HG02678 (cell line): ENCODE measurements around the gene CAPN15.

Experiments used
- ATAC-seq: cut with Tn5 transposase; IDR thresholded peaks from one replicate; pipeline ENCODE4 v1.9.1; 2021; ENCODE audit warnings: mild to moderate bottlenecking, moderate library complexity; ENCODE audit not compliant: unreplicated experiment

The CAPN15 gene

DNA sequence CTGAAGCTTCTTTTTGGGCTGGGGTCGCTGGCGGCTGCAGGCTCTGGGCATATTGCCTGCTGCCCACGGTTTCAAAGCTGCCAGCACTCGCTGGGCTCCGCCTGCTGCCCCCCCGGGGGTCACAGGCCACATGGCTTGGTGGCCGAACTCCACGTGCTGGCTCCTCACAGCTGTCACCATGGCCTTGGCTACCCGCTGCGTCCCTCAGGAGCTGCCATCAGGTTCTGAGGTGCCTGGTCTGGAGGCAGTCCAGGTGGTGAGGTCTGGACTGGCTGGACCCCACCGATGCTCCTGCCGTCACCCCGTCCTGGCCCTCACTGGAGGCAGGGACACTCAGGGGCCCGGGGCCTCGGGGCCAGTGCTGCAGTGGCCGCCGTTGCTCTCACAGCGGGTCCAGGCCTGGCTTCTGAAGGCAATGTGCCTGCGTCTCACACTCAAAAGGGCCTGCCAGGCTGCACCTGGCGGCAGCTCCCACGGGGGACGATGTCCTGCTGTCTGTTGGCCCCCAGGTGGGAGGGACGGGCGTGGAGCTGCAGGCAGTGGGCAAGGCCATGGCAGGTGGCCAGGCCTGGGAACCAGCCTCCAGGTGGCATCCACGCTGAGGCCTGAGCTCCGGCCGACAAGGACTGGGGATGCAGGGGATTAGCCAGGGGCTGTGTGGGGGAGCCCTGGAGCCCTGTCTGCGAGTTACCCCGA is 13.3 kb downstream of the CAPN15 start:
- ATAC-seq: no peak

DNA sequence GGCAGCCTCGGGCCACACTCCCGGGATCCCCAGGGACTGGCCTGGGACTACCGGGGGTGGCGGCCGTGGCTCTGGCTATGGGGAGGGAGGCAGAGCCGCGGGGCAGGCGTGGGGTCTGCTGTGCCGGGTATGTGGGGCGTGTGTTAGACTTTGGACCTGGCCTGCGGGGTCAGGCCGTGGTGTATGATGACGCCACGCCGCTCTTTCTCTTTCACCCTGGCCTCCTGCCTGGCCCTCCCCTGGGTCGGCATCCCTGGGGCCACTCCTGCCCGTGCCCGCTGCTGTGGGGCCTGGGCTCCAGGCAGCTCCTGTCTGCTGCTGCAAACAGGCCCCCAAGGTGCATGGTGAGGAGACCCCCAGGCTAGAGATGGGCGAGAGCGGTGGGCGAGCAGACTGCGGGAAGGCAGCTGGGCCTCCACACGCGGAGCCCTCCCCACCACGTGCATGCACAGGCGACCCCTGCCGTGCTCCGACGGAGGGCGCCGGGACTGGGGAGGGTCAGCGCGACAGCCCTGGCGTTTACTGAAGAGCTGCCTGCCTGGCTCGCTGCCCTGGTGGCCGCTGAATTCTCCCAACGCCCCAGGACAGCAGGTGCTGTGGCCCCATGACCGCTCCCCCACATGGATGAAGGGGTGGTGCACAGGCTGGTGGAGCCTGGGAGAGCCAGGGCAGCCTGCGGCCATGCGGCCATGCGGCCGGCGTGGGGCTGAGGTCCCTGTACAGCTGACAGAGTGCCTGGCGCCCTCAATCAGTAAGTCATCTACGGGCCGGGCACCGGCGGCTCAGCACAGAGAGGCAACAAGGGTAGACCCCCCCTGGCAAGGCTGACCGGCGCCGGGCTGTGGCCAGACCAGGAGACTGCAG is 16.0 kb downstream of the CAPN15 start:
- no peak for ATAC-seq

DNA sequence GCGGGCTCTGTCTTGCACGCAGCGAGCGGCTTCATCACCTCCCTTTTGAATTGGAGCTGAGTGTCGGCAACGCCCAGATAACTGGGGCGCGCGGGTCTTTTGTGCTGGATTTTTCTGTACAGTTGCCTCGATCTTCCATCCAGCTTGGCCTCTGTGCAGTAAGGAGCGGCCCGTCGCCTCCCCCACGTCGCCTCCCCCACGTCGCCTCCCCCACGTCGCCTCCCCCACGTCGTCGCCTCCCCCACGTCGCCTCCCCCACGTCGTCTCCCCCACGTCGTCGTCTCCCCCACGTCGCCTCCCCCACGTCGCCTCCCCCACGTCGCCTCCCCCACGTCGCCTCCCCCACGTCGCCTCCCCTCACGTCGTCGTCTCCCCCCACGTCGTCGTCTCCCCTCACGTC is 17.0 kb downstream of the CAPN15 start:
- no peak for ATAC-seq

DNA sequence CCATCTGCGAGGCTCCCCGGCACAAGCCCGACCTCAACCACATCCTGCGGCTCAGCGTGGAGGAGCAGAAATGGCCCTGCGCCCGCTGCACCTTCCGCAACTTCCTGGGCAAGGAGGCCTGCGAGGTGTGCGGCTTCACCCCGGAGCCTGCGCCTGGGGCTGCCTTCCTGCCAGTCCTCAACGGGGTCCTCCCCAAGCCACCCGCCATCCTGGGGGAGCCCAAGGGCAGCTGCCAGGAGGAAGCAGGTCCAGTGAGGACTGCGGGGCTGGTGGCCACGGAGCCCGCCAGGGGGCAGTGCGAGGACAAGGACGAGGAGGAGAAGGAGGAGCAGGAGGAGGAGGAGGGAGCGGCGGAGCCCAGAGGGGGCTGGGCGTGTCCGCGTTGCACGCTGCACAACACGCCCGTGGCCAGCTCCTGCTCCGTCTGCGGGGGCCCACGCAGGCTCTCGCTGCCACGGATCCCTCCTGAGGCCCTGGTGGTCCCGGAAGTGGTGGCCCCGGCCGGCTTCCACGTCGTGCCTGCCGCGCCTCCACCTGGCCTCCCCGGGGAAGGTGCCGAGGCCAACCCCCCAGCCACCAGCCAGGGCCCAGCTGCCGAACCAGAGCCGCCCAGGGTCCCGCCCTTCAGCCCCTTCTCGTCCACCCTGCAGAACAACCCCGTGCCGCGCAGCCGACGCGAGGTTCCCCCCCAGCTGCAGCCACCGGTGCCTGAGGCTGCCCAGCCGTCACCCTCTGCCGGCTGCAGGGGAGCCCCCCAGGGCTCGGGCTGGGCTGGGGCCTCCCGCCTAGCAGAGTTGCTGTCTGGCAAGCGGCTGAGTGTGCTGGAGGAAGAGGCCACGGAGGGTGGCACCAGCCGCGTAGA is 19.6 kb downstream of the CAPN15 start:
- no peak for ATAC-seq

DNA sequence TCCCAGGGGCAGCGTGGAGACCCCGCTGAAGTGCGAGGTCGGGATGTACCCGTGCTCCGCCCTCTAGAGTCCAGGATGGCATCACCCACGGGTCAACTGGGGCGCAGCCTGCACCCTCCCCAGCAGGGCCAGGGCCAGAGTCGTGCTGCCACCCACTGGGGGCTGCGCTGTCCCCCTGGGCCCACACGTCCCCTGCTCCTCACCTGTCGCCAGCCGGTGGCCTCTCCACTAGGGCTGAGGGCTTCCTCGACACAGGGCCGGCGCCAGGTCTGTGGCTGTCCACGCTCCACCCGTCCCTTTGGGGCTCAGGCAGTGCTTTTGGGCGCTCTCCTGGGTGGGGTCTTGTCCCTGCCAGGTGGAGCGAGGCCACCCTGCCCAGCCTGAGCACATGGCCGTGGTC is 21.1 kb downstream of the CAPN15 start:
- no peak for ATAC-seq

DNA sequence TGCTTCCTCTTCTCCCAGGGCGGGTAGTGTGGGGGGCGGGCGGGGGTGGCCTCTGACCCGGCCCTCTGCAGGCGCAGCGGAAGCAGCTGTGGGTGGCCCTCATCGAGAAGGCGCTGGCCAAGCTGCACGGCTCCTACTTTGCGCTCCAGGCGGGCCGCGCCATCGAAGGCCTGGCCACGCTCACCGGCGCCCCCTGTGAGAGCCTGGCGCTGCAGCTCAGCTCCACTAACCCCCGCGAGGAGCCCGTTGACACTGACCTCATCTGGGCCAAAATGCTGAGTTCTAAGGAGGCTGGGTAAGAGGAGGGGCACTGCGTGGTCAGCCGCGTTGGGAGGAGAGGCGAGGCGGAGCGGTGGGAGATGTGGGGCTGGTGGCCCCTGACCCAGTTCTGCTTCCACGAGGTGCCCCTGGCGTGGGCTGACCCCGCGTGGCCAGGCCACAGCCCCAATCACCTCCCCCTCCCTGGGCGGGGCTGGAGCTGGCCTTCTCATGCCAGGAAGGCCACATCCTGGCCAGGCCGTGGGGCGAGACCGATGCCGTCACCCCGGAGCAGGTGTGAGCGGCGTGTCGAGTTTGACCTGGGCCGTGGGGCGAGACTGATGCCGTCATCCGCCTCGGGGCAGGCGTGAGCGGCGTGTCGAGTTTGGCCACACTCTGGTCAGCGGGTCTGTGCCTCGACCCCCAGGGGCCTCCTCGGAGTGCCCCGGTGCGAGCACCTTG is 22.2 kb downstream of the CAPN15 start:
- ATAC-seq: no peak

DNA sequence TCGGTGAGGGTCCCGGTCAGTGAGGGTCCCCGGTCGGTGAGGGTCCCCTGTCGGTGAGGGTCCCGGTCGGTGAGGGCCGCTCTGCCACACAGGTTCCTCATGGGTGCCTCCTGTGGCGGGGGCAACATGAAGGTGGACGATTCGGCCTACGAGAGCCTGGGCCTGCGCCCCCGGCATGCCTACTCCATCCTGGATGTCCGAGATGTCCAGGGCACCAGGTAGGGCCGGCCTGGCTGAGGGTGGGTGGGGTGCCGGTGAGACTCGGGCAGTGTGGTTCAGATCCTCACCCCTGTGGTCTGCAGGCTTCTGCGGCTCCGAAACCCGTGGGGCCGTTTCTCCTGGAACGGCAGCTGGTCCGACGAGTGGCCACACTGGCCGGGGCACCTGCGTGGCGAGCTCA is 23.7 kb downstream of the CAPN15 start:
- no peak for ATAC-seq

DNA sequence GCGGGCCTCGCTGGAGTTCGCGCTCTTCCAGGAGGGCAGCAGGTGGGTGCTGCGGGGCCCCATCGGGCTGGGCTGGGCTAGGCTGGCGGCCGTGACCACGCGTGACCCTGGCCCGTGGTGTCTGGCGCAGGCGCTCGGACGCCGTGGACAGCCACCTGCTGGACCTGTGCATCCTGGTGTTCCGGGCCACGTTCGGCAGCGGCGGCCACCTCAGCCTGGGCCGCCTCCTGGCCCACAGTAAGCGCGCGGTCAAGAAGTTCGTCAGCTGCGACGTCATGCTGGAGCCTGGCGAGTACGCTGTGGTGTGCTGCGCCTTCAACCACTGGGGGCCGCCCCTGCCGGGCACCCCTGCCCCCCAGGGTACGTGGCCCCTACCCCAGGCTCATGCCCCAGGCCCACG is 24.7 kb downstream of the CAPN15 start:
- no peak for ATAC-seq

DNA sequence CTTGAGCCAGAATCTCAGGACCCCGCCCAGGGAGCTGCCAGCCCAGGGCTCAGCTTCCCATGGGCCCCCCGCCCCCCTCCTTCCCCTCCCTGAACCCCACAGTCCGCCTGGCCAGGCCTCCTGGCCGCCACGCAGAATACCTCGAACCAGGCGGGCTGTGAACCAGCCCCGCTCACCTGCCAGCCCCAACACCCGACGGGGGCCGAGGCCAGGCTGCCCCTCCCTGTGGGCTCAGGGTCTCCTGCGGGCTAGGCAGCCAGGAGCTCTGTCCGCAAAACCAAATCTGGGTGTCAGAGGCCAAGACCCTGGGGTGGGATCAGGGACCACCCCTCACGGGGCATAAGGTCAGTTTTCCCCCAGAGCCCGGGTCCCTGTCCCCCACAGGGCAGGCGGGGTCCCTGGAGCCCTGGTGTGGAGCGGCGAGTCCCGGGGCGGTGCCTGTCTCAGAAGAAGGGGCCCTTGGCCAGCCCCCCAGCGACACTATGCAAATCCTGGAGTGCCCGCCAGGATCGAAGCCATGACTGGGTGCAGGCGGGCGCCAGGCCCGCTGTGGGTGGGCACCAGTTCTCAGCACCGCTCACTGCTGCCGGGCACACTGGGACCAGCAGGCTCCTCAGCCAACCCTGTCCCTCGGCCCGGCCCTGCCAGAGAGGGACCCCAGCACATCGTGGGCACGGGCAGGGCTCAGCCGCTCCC is 26.2 kb downstream of the CAPN15 start:
- ATAC-seq: no peak

DNA sequence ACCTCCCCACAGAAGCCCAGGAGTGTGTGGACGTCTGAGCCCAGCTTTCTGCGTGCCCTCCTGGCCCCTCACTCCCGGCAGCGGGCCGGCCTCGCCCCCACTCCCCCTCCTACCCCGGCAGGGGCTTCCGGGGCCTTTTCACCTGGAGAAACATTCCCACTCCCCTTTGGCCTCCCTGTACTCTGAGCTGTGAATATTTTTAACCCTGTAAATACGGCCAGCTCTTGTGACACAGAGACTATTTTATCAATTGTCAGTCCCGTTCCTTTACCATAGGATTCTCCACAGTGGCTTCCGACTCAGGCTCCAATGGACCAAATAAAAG is 26.7 kb downstream of the CAPN15 start:
- ATAC-seq: no peak

DNA sequence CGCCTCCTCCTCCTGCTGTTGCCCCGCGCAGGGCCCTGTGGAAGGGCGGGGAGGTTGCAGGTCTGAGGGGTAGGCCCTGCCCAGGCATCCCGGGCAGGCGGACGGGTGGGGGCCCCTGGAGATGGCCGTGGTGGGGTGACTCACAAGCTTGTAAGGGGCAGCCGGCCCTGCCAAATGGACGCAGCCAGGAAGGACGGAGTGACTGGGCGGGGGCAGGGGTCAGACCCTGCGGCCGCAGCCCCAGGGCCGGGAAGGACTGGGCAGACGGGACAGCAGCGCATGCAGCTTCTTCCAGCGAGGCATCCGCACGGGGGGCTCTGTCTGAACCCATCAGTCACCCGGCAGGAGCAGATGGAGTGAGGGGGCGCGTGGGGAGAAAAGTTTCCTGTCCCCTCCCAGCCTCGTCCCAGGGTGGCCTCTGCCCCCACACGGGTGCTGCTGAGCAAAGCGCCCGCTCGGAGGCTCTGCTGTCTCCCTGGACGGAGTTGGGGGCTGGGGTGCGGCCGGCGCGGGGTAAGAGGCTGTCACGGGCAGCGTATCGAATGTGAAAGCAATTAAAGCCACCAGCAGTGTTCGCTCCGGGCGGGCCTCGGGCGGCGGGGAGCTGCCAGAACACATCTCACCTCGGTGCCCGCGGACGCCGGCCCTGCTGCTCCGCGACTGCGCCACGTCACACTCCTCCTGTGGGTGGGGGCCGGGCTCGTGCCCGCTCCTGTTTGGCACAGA is 27.3 kb downstream of the CAPN15 start:
- ATAC-seq: no peak

DNA sequence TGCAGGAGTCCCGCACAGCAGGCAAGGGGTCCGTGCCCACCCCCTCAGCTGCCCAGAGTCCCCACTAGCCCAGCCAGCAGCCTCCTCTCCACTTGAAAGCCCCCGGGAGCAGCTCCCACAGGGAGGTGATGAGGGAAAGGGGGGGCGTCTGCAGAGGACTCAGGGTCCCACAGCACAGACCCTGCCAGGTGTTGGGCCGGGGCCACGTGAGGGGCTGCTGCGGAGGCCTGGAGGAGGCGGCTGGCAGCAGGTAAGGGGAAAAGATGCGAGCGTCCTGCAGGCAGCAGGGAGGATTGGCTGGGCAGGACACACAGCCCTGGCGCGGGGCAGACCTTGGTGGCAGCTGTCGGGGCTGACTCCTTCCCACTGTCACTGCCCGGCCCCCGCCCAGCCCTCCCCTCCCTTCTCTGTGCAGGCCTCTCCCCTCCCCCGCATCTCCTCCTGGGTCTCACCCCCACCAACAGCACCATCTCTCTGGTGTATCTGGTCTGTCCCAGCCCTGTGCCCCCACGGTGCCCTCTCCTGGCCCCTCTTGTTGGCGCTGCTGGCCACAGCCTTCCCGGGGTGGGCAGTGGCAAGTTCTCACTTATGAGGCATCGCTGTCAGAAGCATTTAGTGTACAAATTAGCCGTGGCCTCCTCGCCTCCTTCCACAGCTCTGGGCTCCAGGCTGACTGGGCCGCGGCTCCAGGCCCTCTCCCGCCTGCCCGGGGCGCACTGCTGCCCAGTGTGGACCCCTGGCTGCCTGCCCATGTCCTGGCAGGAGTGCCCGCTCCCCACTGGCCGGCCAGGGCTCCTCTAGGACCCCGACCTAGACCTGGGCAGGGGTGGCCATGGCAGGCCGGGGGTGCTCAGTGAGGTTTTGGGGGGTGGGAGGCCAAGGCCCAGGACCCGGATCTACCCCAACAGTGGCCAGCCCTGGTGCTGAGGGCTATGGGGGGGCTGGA is 28.3 kb downstream of the CAPN15 start:
- ATAC-seq: no peak

DNA sequence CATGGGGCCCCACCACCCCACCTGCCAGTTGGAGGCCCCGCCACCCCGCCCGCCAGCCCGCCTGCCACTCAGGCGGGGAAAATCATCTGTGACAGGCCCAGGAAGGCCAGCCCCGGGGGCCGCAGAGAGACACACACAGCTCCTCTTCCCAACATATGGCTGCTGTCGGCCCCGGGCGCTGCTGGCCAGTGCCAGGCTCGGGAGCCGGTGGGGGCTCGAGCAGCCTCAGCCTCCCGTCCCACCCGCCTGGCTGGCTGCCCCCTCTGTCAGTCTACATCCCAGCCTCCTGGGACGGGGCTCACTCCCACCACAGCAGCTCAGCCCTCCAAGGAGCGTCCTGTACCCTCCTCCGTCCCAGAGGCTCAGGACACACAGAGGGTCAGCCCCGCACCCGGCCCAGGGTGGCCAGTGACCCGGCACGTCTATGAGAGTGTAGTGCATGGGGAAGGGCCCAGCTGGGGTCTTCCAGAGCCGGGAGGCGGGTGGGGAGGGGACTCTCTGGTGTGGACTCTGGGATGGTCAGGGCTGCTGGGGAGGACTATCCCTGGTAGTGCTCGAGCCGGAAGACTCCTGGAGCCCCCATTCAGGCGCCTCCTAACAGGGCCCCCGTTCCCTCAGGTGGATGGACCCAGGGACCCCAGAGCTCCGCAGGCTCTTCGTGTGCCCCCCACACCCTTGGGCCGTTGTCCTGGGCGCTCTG is 29.1 kb downstream of the CAPN15 start:
- ATAC-seq: no peak

DNA sequence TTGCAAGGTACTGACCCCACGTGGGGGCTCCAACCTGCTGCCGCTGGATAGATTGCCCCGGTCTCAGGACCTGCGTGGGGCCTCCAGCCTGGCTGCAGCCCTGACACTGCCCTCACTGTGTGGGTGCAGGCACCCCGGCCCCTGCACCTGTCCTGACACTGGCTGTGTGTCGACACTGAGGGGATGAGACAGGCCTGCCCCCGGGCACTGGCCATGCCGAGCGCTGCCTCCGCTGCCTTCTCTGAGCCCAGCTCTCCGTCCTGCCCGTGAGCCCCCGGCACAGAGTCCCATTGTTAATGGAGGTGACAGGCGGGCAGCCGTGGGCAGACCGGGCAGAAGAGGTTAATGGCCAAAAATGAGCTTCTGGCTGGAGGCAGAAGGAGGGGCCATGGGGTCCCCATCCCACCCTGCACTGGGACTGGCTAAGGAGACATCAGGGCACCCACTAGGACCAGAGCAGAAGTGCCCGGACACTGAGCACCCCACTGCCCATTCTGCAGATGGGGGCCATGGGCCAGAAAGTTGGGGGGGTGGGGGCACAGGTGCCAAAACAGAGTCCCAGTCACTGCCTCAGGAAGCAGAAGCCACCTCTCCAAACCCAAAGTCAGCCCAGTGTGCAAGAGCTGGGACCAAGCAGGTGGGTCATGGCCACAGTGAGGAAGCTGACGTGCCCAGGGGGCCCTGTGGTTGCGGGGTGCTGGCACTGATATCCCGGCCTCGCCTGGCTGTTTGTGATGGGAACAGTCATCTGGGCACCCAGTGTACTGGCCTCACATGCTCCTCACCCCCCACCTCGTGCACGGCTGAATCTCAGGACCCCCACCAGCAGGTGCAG is 30.2 kb downstream of the CAPN15 start:
- no peak for ATAC-seq

DNA sequence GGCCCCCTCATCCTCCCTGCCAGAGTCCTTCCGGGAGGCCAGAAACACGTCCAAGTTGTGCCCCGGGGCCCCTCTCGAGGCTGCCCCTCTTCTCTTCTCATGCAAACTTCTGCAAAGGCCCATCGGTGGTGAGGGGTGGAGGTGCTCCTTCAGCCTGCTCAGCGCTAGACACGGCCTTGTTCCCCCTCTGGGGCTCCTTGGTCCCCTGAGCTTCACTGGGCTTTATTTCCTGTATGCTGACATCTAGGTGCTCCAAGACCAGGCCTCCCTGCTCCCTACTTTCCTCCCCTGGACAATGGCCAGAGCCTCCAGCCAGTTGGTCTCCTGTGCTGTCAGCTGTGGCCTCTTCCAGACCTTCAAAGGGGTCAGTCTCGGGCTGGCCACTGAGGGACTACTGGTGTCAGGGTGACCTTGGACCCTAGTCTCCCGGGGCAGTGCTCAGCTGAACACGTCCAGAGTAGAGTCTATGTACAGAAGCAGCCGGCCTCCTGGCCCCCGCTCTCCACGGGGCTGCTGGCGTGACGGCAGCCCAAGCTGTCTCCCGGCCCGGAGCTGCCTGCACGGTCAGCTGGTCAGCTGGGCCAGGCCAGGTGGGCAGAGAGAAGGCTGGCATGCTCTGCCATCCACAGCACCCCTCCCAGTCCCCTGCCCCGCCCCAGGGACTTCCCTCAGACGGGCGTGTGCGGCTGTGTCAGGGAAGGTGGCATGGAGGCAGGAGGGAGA is 30.9 kb downstream of the CAPN15 start:
- no peak for ATAC-seq

DNA sequence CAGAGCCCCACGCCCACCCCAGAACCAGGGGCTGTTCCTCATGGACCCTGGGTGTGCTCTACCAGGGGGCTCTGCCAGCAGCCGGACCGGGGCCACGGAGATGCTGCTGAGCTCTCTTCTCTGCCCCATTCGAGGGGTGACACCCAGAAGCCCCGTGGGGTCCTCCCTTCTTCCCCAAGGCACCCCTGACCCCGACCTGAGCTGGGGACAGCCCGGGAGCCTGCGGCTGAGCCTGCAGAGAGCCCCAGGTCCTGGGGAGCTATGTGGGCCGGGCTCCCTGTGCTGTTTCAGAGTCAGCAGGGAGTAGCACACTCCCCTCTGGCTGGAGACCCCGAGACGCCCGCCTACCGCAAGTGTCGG is 31.5 kb downstream of the CAPN15 start:
- no peak for ATAC-seq
